GM23248 (cell line): Measurements from ENCODE around the gene HOXA4.

Source experiments
- EZH2 ChIP-seq: fragments of 200-600 bp; sonication (generic); IDR thresholded peaks from 2 replicates; pipeline ENCODE4 v1.6.1; 2018; ENCODE audit warnings: antibody characterized with exemption, mild to moderate bottlenecking; ENCODE audit not compliant: insufficient read depth, poor library complexity, severe bottlenecking
- EZH2phosphoT487 ChIP-seq: fragments of 200-600 bp; sonication (generic); IDR thresholded peaks from 2 replicates; pipeline ENCODE4 v1.6.1; 2018; ENCODE audit warnings: antibody characterized with exemption, moderate library complexity, mild to moderate bottlenecking, low read depth; ENCODE audit not compliant: insufficient read depth

DNA sequence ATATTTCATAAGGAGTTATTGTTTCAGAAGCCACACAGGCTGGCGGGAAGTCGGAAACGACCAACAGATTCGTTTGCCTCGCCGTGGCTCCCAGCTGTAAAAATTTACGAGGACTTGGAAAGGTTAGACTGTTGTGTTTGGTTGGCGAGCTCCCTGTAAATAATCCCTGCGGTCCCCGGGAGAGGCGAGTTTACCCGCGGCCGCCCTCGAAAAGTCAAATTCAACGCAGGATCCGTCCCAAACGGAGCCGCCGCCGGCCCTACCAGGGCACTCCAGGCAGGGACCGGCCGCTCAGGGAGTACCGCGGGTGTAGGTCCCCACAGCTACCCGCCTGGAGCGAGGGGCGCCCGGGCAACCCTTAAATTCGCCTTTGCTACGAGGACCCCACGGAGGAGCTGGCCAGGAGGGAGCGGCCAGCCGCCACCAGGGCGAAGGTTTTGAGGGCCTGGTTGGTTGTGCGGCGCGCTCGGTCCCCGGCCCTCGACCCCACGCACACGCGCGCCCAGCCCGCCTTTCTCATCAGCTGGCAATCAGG is 35.5 kb upstream of the HOXA4 start:
- TF ChIP-seq EZH2 (no peak), EZH2phosphoT487 (no peak)
